ENCODE measurements around the gene PRKN.

The PRKN gene

DNA sequence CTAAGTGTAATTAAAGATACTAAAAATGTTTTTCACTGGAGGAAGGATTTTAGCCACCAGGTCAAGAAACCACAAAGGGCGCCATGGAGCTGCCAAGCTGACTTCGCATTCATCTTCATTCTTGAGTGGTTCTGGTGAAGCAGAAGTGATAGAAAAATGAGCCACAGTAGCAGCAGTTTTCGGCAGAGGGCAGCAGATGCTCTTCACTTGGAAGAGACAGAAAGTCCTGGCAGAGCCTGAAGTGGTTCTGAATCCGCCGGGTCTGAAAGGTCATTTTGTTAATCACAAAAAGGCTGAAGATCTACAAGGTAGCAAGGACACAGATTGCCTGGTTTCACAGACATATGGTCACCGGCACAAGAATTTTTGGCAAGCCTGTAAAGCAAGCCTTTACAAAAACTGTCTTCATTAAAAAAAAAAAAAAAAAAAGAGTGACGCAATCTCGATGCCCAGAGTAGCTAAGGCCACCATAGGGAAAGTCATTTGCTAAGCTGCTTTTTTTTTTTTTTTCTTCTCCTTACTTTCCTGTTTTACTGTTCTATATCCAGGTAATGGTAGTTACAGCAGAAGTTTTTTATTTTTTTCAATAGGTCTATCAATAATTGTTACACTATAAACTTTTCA is 1108.6 kb downstream of the PRKN start:
- no peak for DNase-seq

DNA sequence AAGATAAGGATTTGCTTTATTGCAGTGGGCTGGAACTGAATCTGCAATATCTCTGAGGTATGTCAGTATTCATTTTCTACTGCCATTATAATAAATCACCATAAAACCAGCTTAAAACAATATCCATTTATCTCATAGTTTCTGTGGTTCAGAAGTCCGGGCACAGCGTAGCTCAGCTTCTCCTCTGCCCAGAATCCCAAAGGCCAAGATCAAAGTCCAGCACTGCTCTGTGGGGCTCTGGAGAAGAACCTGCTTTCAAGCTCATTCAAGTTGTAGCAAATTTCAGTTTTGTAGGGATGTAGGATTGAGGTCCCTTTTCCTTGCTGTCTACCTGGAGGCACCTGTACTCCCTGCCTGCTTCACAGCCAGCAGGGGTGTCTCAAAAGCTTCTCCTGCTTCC is 1113.9 kb downstream of the PRKN start:
- no peak for DNase-seq

DNA sequence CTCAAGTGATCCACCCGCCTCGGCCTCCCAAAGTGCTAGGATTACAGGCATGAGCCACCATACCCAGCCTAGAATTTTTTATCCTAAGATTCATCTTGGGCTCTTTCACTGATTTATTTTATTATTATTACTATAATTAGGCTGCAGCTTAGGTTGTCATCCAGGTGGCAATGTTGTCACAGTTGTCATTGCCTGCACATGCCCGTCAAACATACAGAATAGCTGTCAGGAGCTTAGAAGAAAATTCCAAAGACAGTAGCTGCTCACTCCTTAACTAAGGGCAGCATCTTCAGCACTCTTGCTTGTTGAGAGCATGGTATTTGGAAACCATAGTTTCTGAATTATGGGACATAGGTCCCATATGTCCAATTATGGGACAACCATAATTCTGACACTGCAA is 1118.8 kb downstream of the PRKN start:
- no peak for DNase-seq

DNA sequence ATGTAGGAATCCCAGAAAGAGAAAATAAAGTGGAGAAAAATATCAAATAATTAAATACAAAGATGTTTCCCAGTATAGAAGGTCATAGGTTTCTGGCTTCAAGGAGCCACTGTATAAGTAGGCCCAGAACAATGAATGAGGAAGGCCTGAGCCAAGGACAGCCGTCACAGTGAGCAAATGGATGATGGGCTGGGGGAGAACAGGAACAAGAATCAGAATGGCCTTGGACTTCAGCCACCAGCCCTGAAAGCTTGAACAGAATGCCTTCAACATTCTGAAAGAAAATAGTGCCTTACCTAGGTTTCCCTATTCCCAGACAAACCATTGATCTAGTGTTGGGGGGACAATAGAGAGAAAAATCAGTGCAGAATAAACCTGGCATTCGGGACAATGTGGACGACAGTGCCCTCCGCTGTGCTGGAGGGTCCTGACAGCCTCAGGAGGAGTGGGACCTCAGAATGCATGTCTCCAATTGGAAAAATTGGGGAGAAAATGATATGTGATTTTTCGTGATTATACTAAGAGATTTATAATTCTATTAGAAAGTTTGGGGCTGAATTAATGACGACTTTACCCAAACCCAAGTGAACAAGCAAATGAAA is 1119.8 kb downstream of the PRKN start:
- no peak for DNase-seq

DNA sequence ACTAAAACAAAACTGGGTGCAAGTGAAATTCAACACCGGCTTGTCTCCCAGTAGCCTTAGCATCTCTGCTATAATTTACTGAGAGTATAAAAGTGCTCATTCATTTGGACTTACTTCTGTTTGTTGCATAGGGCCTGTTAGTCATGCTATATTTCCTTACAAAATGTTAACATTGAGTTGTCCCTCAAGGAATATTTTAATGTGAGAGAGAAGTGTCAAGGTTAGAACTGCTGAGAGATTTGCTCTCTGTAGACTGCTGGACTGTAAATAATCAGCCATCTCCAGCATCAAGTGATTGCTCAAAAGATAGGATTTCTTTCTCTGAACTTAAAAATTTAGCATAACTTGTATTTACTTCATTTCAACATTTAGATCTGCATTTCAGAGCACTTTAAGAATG is 1125.2 kb downstream of the PRKN start:
- DNase-seq = no peak

DNA sequence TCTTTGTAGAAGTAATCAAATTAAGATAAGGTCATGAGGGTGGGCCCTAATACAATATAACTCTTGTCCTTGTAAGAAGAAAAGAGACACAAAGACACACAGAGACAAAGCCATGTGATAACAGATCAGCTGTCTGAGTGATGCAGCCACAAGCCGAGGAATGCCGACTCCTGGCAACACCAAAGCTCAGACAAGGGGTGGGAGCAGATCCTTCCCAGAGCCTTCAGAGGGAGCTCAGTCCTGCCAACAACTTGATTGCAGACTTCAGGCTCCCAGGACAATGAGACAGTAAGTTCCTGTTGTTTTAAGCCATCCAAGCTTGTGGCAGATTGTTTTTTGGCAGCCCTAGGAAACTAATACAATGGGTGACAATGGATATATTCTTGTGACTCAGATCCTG is 1128.7 kb downstream of the PRKN start:
- no peak for DNase-seq

DNA sequence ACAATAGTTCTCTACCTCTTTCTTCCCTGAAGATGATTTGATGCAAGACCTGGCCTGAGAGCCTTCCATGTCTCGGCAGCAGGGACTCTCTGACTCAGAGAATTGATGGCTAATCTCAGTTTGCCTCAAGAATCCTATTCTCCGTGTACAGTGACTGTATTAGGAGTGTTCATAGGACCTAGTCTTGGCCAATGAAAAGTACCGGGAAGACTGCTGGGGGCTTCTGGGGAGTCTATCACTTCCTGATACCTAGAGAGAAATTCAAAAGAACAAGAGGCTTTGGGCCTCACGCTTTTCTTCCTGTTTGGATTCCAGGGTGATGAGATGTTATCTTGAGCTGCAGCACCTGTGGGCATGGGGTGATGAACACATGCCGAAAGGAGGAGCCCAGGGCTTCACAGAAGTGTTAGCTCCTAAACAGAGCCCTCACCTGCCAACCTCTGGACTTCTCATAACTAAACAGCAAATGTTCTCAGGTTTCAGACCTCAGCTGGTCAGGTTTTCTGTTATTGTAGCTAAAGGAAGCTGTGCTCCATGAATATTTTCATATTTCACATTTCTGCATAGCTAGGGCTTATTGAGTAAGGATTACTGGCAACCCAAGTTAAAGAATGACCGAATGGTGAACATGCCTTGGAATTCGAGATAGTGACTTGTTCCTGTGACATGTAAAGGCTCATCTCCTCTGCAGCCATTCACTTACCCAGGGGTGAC is 1130.6 kb downstream of the PRKN start:
- DNase-seq = no peak

DNA sequence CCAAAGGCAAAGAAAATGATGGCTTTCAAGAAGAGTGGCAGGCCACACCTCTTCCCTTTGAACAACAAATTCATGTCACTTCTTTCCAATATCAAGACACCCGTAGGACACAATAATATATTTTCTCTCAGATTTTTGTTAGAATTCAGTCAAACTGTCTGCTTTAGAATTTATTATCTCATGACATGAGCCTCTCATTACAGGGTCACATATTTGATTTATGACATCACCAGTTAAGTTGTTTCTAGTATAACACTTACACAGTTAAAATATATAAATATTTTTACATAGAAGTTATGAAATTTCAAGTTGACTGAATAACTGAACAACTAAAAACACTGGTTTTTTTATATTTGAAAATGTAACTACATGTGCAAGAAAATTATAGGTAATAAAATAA is 1133.2 kb downstream of the PRKN start:
- DNase-seq = no peak

DNA sequence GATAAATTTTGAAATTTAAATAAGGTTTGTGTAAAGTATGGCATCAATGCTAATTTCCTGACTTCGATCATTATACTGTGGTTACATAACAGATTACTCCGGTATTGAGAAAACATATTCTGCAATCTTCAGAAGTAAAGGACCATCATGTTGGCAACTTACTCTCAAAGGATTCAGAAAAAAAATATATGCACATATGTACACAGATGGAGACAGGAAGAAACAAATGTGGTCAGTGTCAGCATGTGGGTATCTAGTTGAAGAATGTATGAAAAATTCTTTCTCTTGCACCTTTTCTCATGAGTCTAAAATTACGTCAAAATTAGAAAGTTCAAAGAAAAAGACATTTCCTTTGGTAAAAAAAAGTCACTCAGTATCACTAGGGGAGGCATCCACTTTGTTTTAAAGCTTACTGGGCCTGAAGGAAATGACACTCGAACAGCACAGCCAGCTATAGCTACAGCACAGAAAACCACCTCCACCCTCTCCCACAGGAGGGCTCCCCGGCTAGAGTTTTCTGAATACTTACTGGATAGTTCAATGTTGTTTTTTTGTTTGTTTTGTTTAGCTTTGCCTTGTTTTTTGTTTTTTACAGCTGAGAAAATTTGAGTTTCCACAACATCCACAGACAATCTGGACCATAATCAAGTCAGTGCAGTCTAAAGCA is 1136.5 kb downstream of the PRKN start:
- DNase-seq = no peak

DNA sequence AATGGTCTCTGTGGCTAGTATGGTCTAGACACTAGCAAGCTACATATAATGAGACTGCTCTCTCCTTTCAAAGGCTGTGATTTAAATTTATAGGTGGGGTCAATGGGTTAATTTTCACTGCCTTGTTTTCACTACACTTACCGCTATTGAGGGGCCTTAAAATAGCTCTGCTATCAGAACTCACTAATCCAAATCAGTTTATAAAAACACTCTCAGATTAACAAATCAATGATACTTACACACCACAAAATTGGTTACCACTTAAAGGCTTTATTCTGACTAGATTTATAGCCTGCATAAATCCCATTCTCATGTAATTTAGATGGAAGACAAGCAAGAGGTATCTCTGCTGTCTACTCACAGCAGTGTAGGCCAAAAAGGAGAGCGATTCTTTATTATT is 1140.7 kb downstream of the PRKN start:
- no peak for DNase-seq

DNA sequence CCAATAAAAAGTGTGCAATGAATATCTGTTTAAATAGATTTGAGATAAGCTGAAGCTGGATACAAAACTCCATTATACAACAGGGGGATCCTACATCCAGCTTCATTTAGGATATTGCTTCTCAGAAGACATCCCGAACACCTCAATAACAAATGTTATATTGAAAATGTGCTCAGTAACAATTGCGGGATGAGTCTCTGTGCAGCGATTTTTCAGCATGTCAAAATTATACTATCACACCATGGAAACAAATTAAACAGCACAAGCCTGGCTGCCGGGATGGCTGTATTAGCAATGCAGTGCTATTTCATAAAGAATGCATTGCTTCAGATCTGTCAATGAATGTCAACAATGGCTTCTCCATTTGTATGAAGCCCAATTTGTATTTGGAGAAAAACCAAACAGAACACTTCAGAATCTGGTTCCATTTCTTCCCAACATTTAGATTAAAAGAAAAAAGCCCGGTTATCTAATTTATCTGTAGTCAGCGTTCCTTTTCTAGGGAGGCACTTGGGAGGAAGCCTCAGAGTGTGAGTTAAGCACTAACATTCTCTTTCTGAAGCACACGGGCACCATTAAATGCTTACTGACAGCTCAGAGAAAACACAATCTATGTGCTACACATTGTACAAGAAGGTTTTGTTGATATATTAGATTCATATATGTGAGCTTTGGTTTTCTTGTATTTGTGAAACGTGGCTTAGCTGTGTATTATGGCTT is 1142.8 kb downstream of the PRKN start:
- no peak for DNase-seq

DNA sequence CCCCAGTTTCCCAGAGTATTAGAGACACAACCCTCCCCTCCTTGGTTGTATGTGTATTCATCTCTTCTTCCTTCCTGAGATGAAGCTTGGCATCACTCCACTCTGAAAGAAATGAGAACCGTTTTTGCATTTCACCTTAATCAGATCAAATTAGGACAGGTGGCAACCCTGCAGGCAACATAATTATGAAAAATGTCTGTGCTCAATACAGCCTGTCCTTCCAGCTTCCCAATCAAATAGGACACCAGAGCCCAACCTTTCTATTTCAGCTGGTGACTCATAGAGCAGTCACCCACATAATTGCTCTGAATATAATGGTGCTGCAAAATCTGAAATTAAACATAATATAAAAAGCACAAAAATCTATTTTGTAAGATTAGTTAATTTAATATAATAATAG is 1143.5 kb downstream of the PRKN start:
- no peak for DNase-seq

DNA sequence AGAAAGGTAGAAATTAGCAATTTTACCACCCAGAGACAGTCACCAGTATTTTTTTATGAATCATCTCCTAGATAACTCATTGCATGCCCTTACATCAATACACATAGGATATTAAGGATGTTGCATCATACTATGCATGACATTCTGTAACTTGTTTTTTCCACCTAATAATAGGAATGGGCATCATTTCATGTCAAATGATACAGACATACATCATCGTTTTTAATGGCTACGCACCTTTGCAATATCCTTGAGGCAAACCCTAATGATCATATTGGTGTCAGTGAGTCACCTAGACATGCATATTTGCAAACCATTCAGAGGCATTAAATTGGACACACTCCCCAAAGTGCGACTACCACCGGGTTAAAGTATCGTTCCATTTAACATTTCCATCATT is 1144.0 kb downstream of the PRKN start:
- no peak for DNase-seq

DNA sequence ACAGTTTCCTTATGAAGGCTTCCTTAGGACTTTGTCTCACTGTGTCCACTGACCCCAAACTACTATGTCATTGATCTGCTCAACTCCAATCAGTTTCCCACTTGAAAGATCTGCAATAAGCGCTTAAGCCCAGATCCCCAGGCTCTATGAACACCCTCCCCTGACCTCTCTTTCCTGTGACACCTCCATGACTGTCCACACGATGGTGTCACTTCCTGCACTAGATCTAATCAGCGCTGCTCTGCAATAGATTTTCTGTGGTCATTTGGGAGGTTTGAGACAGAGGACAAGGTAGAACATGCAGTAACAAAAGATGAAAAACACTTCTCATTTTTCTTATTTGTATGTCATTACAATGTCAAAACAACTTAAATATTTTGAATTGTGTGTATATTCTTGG is 1149.1 kb downstream of the PRKN start:
- DNase-seq = no peak

DNA sequence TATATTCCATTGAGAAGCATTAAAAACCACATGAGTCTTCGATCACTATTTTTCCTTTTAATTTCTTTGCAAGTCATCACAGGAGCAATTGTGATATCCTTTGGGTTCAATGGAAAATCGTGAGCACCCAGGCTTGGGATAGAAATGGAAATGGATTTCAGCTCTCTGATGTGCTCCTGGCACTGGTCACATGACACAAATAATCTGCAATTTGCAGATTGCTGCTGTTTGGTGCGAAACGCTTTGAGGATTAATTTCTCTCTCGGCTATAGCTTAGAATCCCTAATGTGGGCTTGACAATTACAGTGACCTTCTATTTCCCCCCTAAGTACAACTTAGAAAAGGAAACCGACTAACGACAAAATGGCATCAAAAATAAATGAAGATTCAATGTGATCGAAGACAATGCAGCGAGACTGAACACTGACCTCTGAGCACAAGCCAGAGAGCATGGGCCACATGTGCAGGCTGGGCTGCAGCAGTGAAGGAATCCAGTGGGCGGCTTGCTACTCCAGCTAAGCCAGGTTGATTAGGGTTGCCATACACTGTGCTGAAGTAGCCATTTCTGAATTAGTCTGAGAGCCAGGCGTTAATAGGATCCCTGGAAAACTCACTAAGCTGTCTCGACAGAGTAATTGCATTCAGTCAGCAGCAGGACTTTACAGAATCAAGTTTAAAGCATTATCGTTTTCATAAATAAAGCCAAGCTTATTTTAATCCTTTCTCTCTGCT is 1151.9 kb downstream of the PRKN start:
- no peak for DNase-seq

DNA sequence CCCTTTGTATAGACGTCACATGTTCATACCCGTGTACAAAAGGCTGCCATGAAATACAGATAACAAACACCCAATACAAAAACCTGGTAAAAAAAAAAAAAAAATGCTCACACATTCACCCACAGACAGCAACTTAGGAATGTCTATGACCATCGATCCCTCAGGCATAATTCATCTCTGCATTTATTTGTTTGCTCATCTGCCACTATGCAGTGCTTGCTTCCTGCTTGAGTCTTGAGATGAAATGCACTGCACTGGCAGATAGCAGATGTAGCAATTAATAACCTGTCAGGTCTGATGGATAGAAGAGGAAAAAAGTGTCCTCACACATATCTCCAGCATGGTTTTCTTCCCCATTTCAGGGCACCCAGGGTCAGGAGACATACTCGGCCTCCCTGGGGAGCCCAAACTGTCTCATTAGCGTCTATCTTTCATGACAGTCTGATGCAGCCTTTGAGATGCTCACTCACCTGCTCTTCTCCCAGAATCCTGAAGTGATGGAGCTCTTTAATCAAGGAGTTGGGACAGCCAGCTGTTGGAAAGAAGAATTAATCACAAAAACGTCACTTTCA is 1158.6 kb downstream of the PRKN start:
- DNase-seq = no peak

DNA sequence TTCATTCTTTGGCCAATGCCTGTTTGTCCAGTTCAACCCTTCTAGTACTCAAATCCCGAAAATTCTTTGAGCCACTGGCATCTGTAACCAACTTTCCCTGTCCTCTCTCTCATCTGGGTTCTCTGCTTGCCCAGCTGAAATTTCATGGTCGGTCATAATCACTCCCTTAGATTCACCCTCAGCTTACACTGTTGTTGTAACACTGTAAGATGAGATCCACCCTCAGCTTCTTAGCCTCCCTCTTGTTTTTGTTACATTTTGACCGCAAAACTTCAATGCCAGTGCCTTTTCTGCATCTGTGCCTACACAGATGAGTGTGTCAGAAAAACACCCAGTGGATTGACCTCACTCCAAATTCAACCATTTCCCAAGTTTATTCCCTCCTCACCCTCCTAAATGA is 1162.6 kb downstream of the PRKN start:
- DNase-seq = no peak

DNA sequence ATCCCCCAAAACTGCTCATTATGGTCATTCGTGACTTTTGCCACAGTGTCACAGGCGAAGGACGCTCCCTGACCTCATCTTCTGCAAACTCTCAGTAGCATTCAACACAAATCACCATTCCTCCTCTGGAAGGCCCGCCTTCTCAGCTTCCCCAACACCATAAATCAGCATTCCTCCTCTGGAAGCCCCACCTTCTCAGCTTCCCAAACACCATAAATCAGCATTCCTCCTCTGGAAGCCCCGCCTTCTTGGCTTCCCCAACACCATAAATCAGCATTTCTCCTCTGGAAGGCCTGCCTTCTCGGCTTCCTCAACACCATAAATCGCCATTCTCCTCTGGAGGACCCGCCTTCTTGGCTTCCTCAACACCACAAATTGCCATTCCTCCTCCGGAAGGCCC is 1165.7 kb downstream of the PRKN start:
- no peak for DNase-seq

DNA sequence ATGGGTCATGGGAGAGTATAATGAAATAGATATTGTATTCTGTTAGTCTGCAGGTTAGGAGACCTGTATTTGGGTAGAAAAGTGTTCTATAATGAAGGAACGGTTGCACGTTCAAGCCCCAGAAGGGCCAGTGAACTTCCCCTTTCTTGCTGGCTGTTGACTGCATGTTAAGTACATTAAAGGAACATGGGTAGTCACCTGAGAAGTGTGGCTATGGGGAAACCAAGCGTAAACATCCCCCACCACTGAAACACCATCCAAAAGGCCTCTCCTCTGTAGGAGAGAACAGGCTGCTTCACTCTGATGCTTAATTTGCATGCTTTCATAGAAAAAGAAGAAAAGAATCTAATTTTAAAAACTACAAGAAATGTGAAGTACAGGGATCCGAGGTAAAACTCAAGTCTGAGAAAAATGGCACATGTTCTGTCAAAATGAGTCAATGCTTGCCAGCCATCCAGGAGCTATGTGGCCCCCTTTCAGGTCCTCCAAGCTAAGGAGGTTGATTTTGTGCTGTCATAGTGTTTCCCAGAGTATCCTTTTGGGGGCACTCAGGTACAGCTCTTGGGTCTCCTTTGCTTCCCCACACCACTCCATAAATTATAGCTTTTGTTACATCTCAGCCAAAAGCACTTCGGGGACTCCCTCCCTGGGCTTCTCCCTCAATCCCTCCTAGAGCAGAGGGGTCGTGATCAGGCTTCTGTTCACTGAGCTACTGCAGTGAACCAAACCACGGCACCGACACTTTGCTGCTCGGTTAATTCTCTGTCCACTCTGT is 1170.0 kb downstream of the PRKN start:
- DNase-seq = no peak

DNA sequence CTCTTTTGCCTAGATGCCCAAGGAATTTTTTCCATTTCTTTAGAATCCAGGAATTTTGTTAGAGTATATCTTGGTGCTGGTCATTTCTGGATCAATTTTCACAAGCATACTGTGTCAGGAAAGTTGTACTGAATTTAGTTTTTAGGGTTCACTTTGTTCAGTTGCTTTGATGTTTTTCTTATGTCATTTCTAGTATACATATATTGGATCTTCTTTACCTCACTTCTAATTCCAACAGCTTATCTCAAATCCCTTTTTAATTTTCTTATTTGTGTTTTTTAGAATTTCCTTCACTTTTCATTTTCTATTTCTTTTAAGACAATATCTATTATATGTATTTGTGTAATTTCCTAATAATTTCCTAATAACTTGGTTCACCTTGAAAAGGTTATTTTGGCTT is 1172.7 kb downstream of the PRKN start:
- DNase-seq = no peak

DNA sequence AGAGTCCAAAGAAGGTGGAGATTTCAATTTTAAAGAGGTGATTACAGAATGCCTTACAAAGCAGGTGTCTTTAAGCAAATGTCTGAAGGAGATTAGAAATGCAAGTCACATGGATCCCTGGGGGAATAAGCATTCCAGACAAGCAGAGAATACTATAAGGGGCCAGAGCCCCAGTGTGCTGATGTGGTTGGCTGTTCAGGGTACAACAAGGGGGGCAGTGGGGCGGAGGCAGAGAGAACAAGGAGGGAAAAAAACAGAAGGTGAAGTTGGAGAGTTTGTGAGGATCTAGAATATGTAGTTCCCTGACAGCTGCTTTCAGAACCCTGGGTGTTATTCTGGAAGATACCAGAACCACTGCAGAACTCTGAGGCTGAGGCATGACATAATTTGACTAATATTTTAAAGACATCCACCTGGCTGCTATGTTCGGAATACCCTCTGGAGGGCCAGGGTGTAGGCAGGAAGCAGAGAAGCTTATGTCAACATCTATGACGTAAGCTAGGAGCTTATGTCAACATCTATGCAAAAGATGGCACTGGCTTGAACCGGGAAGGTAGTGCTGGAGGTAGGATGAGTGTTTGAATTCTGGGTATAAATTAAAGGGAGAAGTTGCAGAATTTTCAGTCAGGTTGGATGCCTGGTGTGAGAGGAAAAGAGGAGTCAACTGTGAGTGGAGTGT is 1177.5 kb downstream of the PRKN start:
- DNase-seq = no peak

Data from NCI-H1694 (cell line).